Liver (tissue), 9 donors: Measurements from ENCODE around the gene RNF10. TPM values are rescaled to one million over a fixed set of nuclear protein-coding genes. Genes with fewer than 3 reads are reported as not detected.

ENCODE experiments used
- DNase-seq: peaks from one replicate; pipeline ENCODE4 v3.0.0-alpha.2; 2017; ENCODE audit warnings: low spot score
- H3K27ac ChIP-seq, 2 donors: one replicate each; pipeline ENCODE4 v1.7.0; 2013; ENCODE audit warnings: inconsistent platforms in 2 of 2, low read length in 2 of 2, control low read depth in 1 of 2, low read depth in 1 of 2, mild to moderate bottlenecking in 1 of 2
- H3K27me3 ChIP-seq, 4 donors: one replicate each; pipeline versions ENCODE4 v1.6.1 to v1.7.0; 2013; ENCODE audit warnings: low read length in 3 of 4, inconsistent platforms in 1 of 4, mild to moderate bottlenecking in 1 of 4, moderate library complexity in 1 of 4; ENCODE audit not compliant: control insufficient read depth in 4 of 4, insufficient read depth in 4 of 4
- H3K36me3 ChIP-seq, 4 donors: one replicate each; pipeline versions ENCODE4 v1.6.1 to v1.7.0; 2013; ENCODE audit warnings: low read length in 3 of 4, mild to moderate bottlenecking in 3 of 4, low read depth in 1 of 4, moderate library complexity in 1 of 4; ENCODE audit not compliant: control insufficient read depth in 4 of 4, insufficient read depth in 3 of 4
- H3K4me1 ChIP-seq, 4 donors: one replicate each; pipeline versions ENCODE4 v1.6.1 to v1.7.0; 2013; ENCODE audit warnings: low read length in 3 of 4, mild to moderate bottlenecking in 3 of 4, moderate library complexity in 1 of 4; ENCODE audit not compliant: control insufficient read depth in 4 of 4, insufficient read depth in 4 of 4
- H3K4me3 ChIP-seq, 3 donors: one replicate each; pipeline versions ENCODE4 v1.6.1 to v1.7.0; 2013; ENCODE audit warnings: low read length in 3 of 3, control low read depth in 1 of 3, low read depth in 1 of 3, mild to moderate bottlenecking in 1 of 3
- H3K9ac ChIP-seq, 2 donors: one replicate each; pipeline ENCODE4 v1.7.0; 2013; ENCODE audit warnings: low read length in 2 of 2, mild to moderate bottlenecking in 2 of 2, moderate library complexity in 2 of 2, control low read depth in 1 of 2, low read depth in 1 of 2
- H3K9me3 ChIP-seq, 4 donors: one replicate each; pipeline versions ENCODE4 v1.6.1 to v1.7.0; 2013; ENCODE audit warnings: low read length in 3 of 4; ENCODE audit not compliant: control insufficient read depth in 4 of 4
- CTCF ChIP-seq: fragments of 150-350 bp; IDR thresholded peaks from 2 replicates; pipeline ENCODE4 v1.5.1; 2017; ENCODE audit warnings: improper control_type of control experiment, low read depth, low read length; ENCODE audit not compliant: missing input control
- FOXA2 ChIP-seq: IDR thresholded peaks from 2 replicates; pipeline ENCODE4 v1.6.1; 2016; ENCODE audit warnings: antibody characterized with exemption
- GABPA ChIP-seq, 2 donors: IDR thresholded peaks in 1 of 2; conservative IDR thresholded peaks in 1 of 2; 2 replicates each; pipeline ENCODE4 v1.6.1; 2016; ENCODE audit warnings: antibody characterized with exemption in 2 of 2, mild to moderate bottlenecking in 1 of 2, moderate library complexity in 1 of 2
- RAD21 ChIP-seq, 2 donors: IDR thresholded peaks; 2 replicates each; pipeline ENCODE4 v1.6.1; 2016; ENCODE audit warnings: antibody characterized with exemption in 2 of 2, mild to moderate bottlenecking in 2 of 2
- REST ChIP-seq: IDR thresholded peaks from 2 replicates; pipeline ENCODE4 v1.6.1; 2016; ENCODE audit warnings: antibody characterized with exemption, mild to moderate bottlenecking
- RXRA ChIP-seq, 2 donors: IDR thresholded peaks; 2 replicates each; pipeline ENCODE4 v1.6.1; 2017 to 2018; ENCODE audit warnings: antibody characterized with exemption in 2 of 2, mild to moderate bottlenecking in 1 of 2
- SP1 ChIP-seq: IDR thresholded peaks from 2 replicates; pipeline ENCODE4 v1.6.1; 2018; ENCODE audit warnings: antibody characterized with exemption, mild to moderate bottlenecking
- YY1 ChIP-seq: IDR thresholded peaks from 2 replicates; pipeline ENCODE4 v1.6.1; 2016; ENCODE audit warnings: antibody characterized with exemption, mild to moderate bottlenecking
- WGBS: extraction: QIAGEN DNeasy Blood & Tissue Kit; methylation state at CpG from one replicate; pipeline ENCODE4 v1.1.7; 2013; 5-methylcytosine and 5-hydroxymethylcytosine counted together
- polyA plus RNA-seq, 2 donors: library from polyadenylated mRNA; stranded (reverse) in 1 of 2; unstranded in 1 of 2; fragments of 200-250 nt in 1 of 2; fragments of >200 nt in 1 of 2; fragmentation: Nextera tagmentation in 1 of 2; extraction: Ambion mirVana in 1 of 2; gene quantifications; one replicate each; pipeline versions ENCODE4 v1.2.1 to v1.2.3, GENCODE V29; 2013 to 2015
- total RNA-seq, 2 donors: library from RNA; depleted of rRNA; stranded (reverse); fragments of >200 nt; gene quantifications; one replicate each; pipeline ENCODE4 v1.2.3, GENCODE V29; 2014
- TF ChIP-seq, protein P1 (sequence below): IDR thresholded peaks from 2 replicates; pipeline ENCODE4 v1.6.1; 2016; ENCODE audit warnings: antibody characterized with exemption
- TF ChIP-seq, protein P2 (sequence below): IDR thresholded peaks from 2 replicates; pipeline ENCODE4 v1.6.1; 2016; ENCODE audit warnings: antibody characterized with exemption
- donor health status: healthy.
- donor health status: healthy.
- donor health status: healthy.
- donor health status: healthy.
- donor health status: healthy.

The RNF10 gene
- total and polyA plus RNA-seq, 4 donors = 48.0 to 157 (median 75.6) TPM

- no peaks in the 10 kb centered on the region for H3K27me3 ChIP-seq
- H3K4me3 ChIP-seq = no peak overlapping the region
- no peaks in the 10 kb centered on the region for H3K9me3 ChIP-seq
- no peak for DNase-seq
- 78% methylated on average over 5 of the region's 5 CpGs for WGBS
- no peaks in the 10 kb centered on the region for H3K4me1 ChIP-seq
- peaks cover 36 to 77% (median 66%) of the 10 kb centered on the region in 4 donors for H3K36me3 ChIP-seq
- H3K27ac ChIP-seq = no peak overlapping the region
- no peak overlapping the region for H3K9ac ChIP-seq
- TF ChIP-seq RAD21 (IDR thresholded peaks at IDR 0.05) = no peak
- no peak for TF ChIP-seq FOXA2
Observed at GRCh38 chr12:120571299-120571698, 37.1 kb downstream of the RNF10 start.

GRCh38 chr12:120573560-120573959 is 39.4 kb downstream of the RNF10 start:
- H3K9me3 ChIP-seq = no peaks in the 10 kb centered on the region
- no peaks in the 10 kb centered on the region for H3K4me1 ChIP-seq
- H3K36me3 ChIP-seq = peaks cover 29 to 83% (median 75%) of the 10 kb centered on the region in 4 donors
- no peak overlapping the region for H3K9ac ChIP-seq
- 85% methylated on average over 6 of the region's 6 CpGs for WGBS
- TF ChIP-seq GABPA (IDR thresholded peaks at IDR 0.05 in 1 of 2, conservative IDR thresholded peaks at IDR 0.05 in 1 of 2) = no peak
- no peak for TF ChIP-seq YY1
- no peak for TF ChIP-seq RAD21 (IDR thresholded peaks at IDR 0.05)
- TF ChIP-seq RXRA (IDR thresholded peaks at IDR 0.05) = no peak
- TF ChIP-seq CTCF = no peak
- TF ChIP-seq, protein P1, sequence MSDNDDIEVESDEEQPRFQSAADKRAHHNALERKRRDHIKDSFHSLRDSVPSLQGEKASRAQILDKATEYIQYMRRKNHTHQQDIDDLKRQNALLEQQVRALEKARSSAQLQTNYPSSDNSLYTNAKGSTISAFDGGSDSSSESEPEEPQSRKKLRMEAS = no peak
- TF ChIP-seq REST = no peak
- TF ChIP-seq, protein P2, sequence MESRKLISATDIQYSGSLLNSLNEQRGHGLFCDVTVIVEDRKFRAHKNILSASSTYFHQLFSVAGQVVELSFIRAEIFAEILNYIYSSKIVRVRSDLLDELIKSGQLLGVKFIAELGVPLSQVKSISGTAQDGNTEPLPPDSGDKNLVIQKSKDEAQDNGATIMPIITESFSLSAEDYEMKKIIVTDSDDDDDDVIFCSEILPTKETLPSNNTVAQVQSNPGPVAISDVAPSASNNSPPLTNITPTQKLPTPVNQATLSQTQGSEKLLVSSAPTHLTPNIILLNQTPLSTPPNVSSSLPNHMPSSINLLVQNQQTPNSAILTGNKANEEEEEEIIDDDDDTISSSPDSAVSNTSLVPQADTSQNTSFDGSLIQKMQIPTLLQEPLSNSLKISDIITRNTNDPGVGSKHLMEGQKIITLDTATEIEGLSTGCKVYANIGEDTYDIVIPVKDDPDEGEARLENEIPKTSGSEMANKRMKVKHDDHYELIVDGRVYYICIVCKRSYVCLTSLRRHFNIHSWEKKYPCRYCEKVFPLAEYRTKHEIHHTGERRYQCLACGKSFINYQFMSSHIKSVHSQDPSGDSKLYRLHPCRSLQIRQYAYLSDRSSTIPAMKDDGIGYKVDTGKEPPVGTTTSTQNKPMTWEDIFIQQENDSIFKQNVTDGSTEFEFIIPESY = no peak
- no peak for TF ChIP-seq SP1
- no peak for DNase-seq
- no peak overlapping the region for H3K27ac ChIP-seq
- no peaks in the 10 kb centered on the region for H3K27me3 ChIP-seq
- H3K4me3 ChIP-seq = no peak overlapping the region
